WTC11 (cell line): Measurements from ENCODE around the gene SH2B3.

Experiments
- AFF4 ChIP-seq: sonication (generic); formaldehyde crosslinking; IDR thresholded peaks from 2 replicates; pipeline ENCODE4 v1.8.1; 2023; ENCODE audit warnings: mild to moderate bottlenecking, missing genetic modification reagents, borderline replicate concordance
- ATF3 ChIP-seq: sonication (generic); formaldehyde crosslinking; conservative IDR thresholded peaks from 2 replicates; pipeline ENCODE4 v1.8.1; 2022; ENCODE audit warnings: mild to moderate bottlenecking, missing genetic modification reagents
- ATF6 ChIP-seq: sonication (generic); formaldehyde crosslinking; IDR thresholded peaks from 2 replicates; pipeline ENCODE4 v1.8.1; 2023; ENCODE audit warnings: mild to moderate bottlenecking, missing genetic modification reagents
- CTCF ChIP-seq: fragments of 200-600 bp; IDR thresholded peaks from 2 replicates; pipeline ENCODE4 v1.8.0; 2022; ENCODE audit warnings: antibody characterized with exemption
- ETV6 ChIP-seq: sonication (generic); formaldehyde crosslinking; IDR thresholded peaks from 2 replicates; pipeline ENCODE4 v1.8.1; 2022; ENCODE audit warnings: mild to moderate bottlenecking, missing genetic modification reagents
- GABPB1 ChIP-seq: sonication (generic); formaldehyde crosslinking; IDR thresholded peaks from 2 replicates; pipeline ENCODE4 v1.8.1; 2023; ENCODE audit warnings: mild to moderate bottlenecking, missing genetic modification reagents
- GTF2I ChIP-seq: fragments of 250-450 bp; sonication (Bioruptor Pico); conservative IDR thresholded peaks from 2 replicates; pipeline ENCODE4 v1.4.0; 2021; ENCODE audit warnings: mild to moderate bottlenecking
- HMGXB4 ChIP-seq: sonication (generic); formaldehyde crosslinking; IDR thresholded peaks from 2 replicates; pipeline ENCODE4 v1.8.1; 2023; ENCODE audit warnings: mild to moderate bottlenecking, moderate library complexity, missing genetic modification reagents
- MAX ChIP-seq: sonication (generic); formaldehyde crosslinking; IDR thresholded peaks from 2 replicates; pipeline ENCODE4 v1.8.0; 2022; ENCODE audit warnings: mild to moderate bottlenecking, missing genetic modification reagents
- SP1 ChIP-seq: sonication (generic); formaldehyde crosslinking; conservative IDR thresholded peaks from 2 replicates; pipeline ENCODE4 v1.8.1; 2022; ENCODE audit warnings: missing genetic modification reagents
- STAT6 ChIP-seq: sonication (generic); formaldehyde crosslinking; conservative IDR thresholded peaks from 2 replicates; pipeline ENCODE4 v1.8.1; 2023; ENCODE audit warnings: mild to moderate bottlenecking, low read depth, missing genetic modification reagents, moderate library complexity
- TEAD4 ChIP-seq: sonication (generic); formaldehyde crosslinking; IDR thresholded peaks from 2 replicates; pipeline ENCODE4 v1.8.0; 2022; ENCODE audit warnings: mild to moderate bottlenecking, missing genetic modification reagents
- USF2 ChIP-seq: sonication (generic); formaldehyde crosslinking; IDR thresholded peaks from 2 replicates; pipeline ENCODE4 v1.8.1; 2023; ENCODE audit warnings: mild to moderate bottlenecking, missing genetic modification reagents, moderate library complexity
- ZNF423 ChIP-seq: fragments of 250-450 bp; sonication (Bioruptor Pico); IDR thresholded peaks from 2 replicates; pipeline ENCODE4 v2.1.2; 2022; ENCODE audit warnings: mild to moderate bottlenecking, moderate library complexity

GRCh38 chr12:111409780-111410430 lies 4.2 kb downstream of the SH2B3 start:
- no peak for TF ChIP-seq ATF3 (CRISPR knock-in tag)
- no peak for TF ChIP-seq CTCF
- no peak for TF ChIP-seq SP1 (CRISPR knock-in tag)
- no peak for TF ChIP-seq GABPB1
- no peak for TF ChIP-seq ETV6
- no peak for TF ChIP-seq HMGXB4 (CRISPR knock-in tag)
- no peak for TF ChIP-seq STAT6
- TF ChIP-seq AFF4, result no peak
- TF ChIP-seq TEAD4 (CRISPR knock-in tag), result no peak
- no peak for TF ChIP-seq USF2 (CRISPR knock-in tag)
- peak; percentile 81 for TF ChIP-seq ZNF423 (CRISPR knock-in tag)
- no peak for TF ChIP-seq MAX (CRISPR knock-in tag)
- TF ChIP-seq GTF2I (CRISPR knock-in tag), result no peak
- no peak for TF ChIP-seq ATF6 (CRISPR knock-in tag)
